Neuronal stem cell (in vitro differentiated cells): ENCODE data around the gene ADAM15.

Source experiments
- DNase-seq: peaks from one replicate; pipeline ENCODE4 v3.0.0-alpha.2; 2013; ENCODE audit warnings: low spot score
- H2AFZ ChIP-seq: one replicate; pipeline ENCODE4 v1.6.1; 2013; ENCODE audit warnings: mild to moderate bottlenecking, low read length, inconsistent platforms
- H2AK5ac ChIP-seq: 2 replicates; pipeline ENCODE4 v1.6.1; 2013; ENCODE audit warnings: low read depth, mild to moderate bottlenecking, inconsistent platforms, low read length, moderate library complexity, mixed read lengths
- H2BK120ac ChIP-seq: 2 replicates; pipeline ENCODE4 v1.6.1; 2013; ENCODE audit warnings: low read depth, mild to moderate bottlenecking, inconsistent platforms, low read length, moderate library complexity, mixed read lengths
- H2BK12ac ChIP-seq: one replicate; pipeline ENCODE4 v1.6.1; 2013; ENCODE audit warnings: low read length, inconsistent platforms
- H2BK15ac ChIP-seq: 2 replicates; pipeline ENCODE4 v1.6.1; 2013; ENCODE audit warnings: mild to moderate bottlenecking, low read length, inconsistent platforms, mixed read lengths
- H2BK5ac ChIP-seq: one replicate; pipeline ENCODE4 v1.6.1; 2013; ENCODE audit warnings: inconsistent platforms, mild to moderate bottlenecking, low read length, moderate library complexity
- H3K14ac ChIP-seq: one replicate; pipeline ENCODE4 v1.6.1; 2013; ENCODE audit warnings: low read length, inconsistent platforms
- H3K18ac ChIP-seq: 2 replicates; pipeline ENCODE4 v1.6.1; 2013; ENCODE audit warnings: low read length, inconsistent platforms
- H3K23ac ChIP-seq: 2 replicates; pipeline ENCODE4 v1.6.1; 2013; ENCODE audit warnings: low read depth, mild to moderate bottlenecking, mixed read lengths, low read length, inconsistent platforms; ENCODE audit not compliant: poor library complexity
- H3K27ac ChIP-seq: replicated peaks from 3 replicates; pipeline ENCODE4 v1.5.1; 2013; ENCODE audit warnings: low read length, inconsistent platforms
- H3K27me3 ChIP-seq, 3 experiments: 2 replicates each; pipeline ENCODE4 v1.6.1; 2013; ENCODE audit warnings: low read length in 3 of 3, mild to moderate bottlenecking in 2 of 3, inconsistent platforms in 1 of 3, low read depth in 1 of 3, mixed read lengths in 1 of 3, moderate library complexity in 1 of 3; ENCODE audit not compliant: control insufficient read depth in 3 of 3, insufficient read depth in 3 of 3
- H3K36me3 ChIP-seq, 2 donors: replicated peaks in 1 of 2; 2 replicates each; pipeline ENCODE4 v1.6.1; 2013; ENCODE audit warnings: low read length in 2 of 2; ENCODE audit not compliant: control insufficient read depth in 2 of 2, insufficient read depth in 2 of 2
- H3K4ac ChIP-seq: 2 replicates; pipeline ENCODE4 v1.6.1; 2013; ENCODE audit warnings: inconsistent platforms, mild to moderate bottlenecking, low read length, moderate library complexity
- H3K4me1 ChIP-seq, 2 donors: 1 replicate in 1 of 2; 2 replicates in 1 of 2; pipeline ENCODE4 v1.6.1; 2013; ENCODE audit warnings: low read length in 2 of 2, low read depth in 1 of 2; ENCODE audit not compliant: control insufficient read depth in 2 of 2, insufficient read depth in 1 of 2
- H3K4me2 ChIP-seq: one replicate; pipeline ENCODE4 v1.6.1; 2013; ENCODE audit warnings: mild to moderate bottlenecking, low read length, inconsistent platforms; ENCODE audit not compliant: insufficient read depth, poor library complexity, severe bottlenecking
- H3K4me3 ChIP-seq, 2 donors: 2 replicates each; pipeline ENCODE4 v1.5.1; 2013; ENCODE audit warnings: low read length in 2 of 2, mild to moderate bottlenecking in 2 of 2, inconsistent platforms in 1 of 2, moderate library complexity in 1 of 2
- H3K79me1 ChIP-seq: one replicate; pipeline ENCODE4 v1.6.1; 2013; ENCODE audit warnings: low read depth, mild to moderate bottlenecking, inconsistent platforms, low read length, moderate library complexity
- H3K9ac ChIP-seq: one replicate; pipeline ENCODE4 v1.6.1; 2013; ENCODE audit warnings: mild to moderate bottlenecking, low read depth, low read length, inconsistent platforms; ENCODE audit not compliant: poor library complexity
- H3K9me3 ChIP-seq, 2 donors: replicated peaks in 1 of 2; 2 replicates each; pipeline versions ENCODE3 to v1.6.1; 2013; ENCODE audit warnings: low read length in 2 of 2, mild to moderate bottlenecking in 2 of 2, inconsistent platforms in 1 of 2, low read depth in 1 of 2, mixed read lengths in 1 of 2, moderate library complexity in 1 of 2; ENCODE audit not compliant: control insufficient read depth in 2 of 2, insufficient read depth in 1 of 2
- H4K8ac ChIP-seq: one replicate; pipeline ENCODE4 v1.6.1; 2013; ENCODE audit warnings: low read depth, mild to moderate bottlenecking, inconsistent platforms, low read length, moderate library complexity
- H4K91ac ChIP-seq: one replicate; pipeline ENCODE4 v1.6.1; 2013; ENCODE audit warnings: low read length, low read depth, mild to moderate bottlenecking, inconsistent platforms; ENCODE audit not compliant: poor library complexity
- WGBS, 2 donors: extraction: QIAGEN DNeasy Blood & Tissue Kit; methylation state at CpG; one replicate each; pipeline ENCODE4 v1.1.7; 2013; ENCODE audit warnings: missing lambda C conversion rate in 2 of 2, mixed read lengths in 1 of 2; ENCODE audit not compliant: insufficient read length in 2 of 2, insufficient replicate concordance in 1 of 2; ENCODE audit errors: extremely low coverage in 2 of 2; 5-methylcytosine and 5-hydroxymethylcytosine counted together

The ADAM15 gene

GRCh38 chr1:155052439-155053395 is 1.6 kb downstream of the ADAM15 start:
- peaks cover 17% of the 10 kb centered on the region in 2 donors for H3K4me1 ChIP-seq
- WGBS, 2 donors = no CpG with 5 or more reads among the region's 12 CpGs
- no peak overlapping the region for H4K8ac ChIP-seq
- H2BK15ac ChIP-seq = no peak overlapping the region
- no peaks in the 10 kb centered on the region for H3K27me3 ChIP-seq
- H3K4me2 ChIP-seq = peak overlapping the region; percentile 92
- H3K36me3 ChIP-seq = peaks cover 19 to 38% of the 10 kb centered on the region in 2 donors
- peak overlapping the region; percentile 41 for H2AK5ac ChIP-seq
- H3K4me3 ChIP-seq = peak overlapping the region in 1 of 2 donors; percentile 68
- DNase-seq = no peak
- H2BK120ac ChIP-seq = no peak overlapping the region
- no peak overlapping the region for H3K14ac ChIP-seq
- H3K79me1 ChIP-seq = no peaks in the 10 kb centered on the region
- H3K18ac ChIP-seq = no peak overlapping the region
- no peak overlapping the region for H3K9ac ChIP-seq
- H2BK12ac ChIP-seq = no peak overlapping the region
- peak overlapping the region; percentile 54 for H2BK5ac ChIP-seq
- H4K91ac ChIP-seq = no peak overlapping the region
- no peak overlapping the region for H3K23ac ChIP-seq
- no peaks in the 10 kb centered on the region for H3K9me3 ChIP-seq
- H2AFZ ChIP-seq = peak overlapping the region; percentile 95
- no peak overlapping the region for H3K27ac ChIP-seq
- H3K4ac ChIP-seq = no peak overlapping the region

GRCh38 chr1:155053531-155054105 is 2.5 kb downstream of the ADAM15 start:
- Histone ChIP-seq H3K36me3 (peaks cover 28 to 47% of the 10 kb centered on the region in 2 donors), H3K79me1 (no peaks in the 10 kb centered on the region), H3K23ac (peak overlapping the region; percentile 70), H2BK12ac (no peak overlapping the region), H2BK120ac (no peak overlapping the region), H3K4me3 (no peak overlapping the region), H2AK5ac (peak overlapping the region; percentile 29), H4K91ac (no peak overlapping the region), H3K27me3 (no peaks in the 10 kb centered on the region), H2AFZ (no peak overlapping the region), H3K4me2 (no peak overlapping the region), H2BK15ac (no peak overlapping the region), H3K9me3 (no peaks in the 10 kb centered on the region), H3K9ac (peak overlapping the region; percentile 2), H2BK5ac (no peak overlapping the region), H3K27ac (no peak overlapping the region), H3K18ac (no peak overlapping the region), H4K8ac (no peak overlapping the region), H3K4ac (no peak overlapping the region), H3K4me1 (peaks cover 15 to 17% of the 10 kb centered on the region in 2 donors), H3K14ac (no peak overlapping the region)
- DNase-seq = no peak
- WGBS, 2 donors = no CpG with 5 or more reads among the region's 7 CpGs

- no peak overlapping the region for H4K8ac ChIP-seq
- H3K4ac ChIP-seq = no peak overlapping the region
- H2BK120ac ChIP-seq = no peak overlapping the region
- no peak overlapping the region for H3K4me3 ChIP-seq
- no peak overlapping the region for H3K14ac ChIP-seq
- no peak overlapping the region for H2BK15ac ChIP-seq
- H3K36me3 ChIP-seq = peaks cover 30 to 56% of the 10 kb centered on the region in 2 donors
- H3K4me2 ChIP-seq = no peak overlapping the region
- H3K9me3 ChIP-seq = no peaks in the 10 kb centered on the region
- H4K91ac ChIP-seq = no peak overlapping the region
- no peak overlapping the region for H3K27ac ChIP-seq
- no peak overlapping the region for H3K18ac ChIP-seq
- no peaks in the 10 kb centered on the region for H3K27me3 ChIP-seq
- peaks cover 3 to 10% of the 10 kb centered on the region in 2 donors for H3K4me1 ChIP-seq
- H2AK5ac ChIP-seq = no peak overlapping the region
- WGBS, 2 donors = no CpG with 5 or more reads among the region's 8 CpGs
- H3K9ac ChIP-seq = no peak overlapping the region
- H3K23ac ChIP-seq = no peak overlapping the region
- peaks cover 4% of the 10 kb centered on the region for H3K79me1 ChIP-seq
- DNase-seq = no peak
- no peak overlapping the region for H2BK12ac ChIP-seq
- no peak overlapping the region for H2AFZ ChIP-seq
- no peak overlapping the region for H2BK5ac ChIP-seq
These were observed 6.0 kb downstream of the ADAM15 start for GRCh38 chr1:155057104-155057503.

- no peak overlapping the region for H3K27ac ChIP-seq
- H3K9ac ChIP-seq = no peak overlapping the region
- H3K14ac ChIP-seq = no peak overlapping the region
- no peak for DNase-seq
- no peak overlapping the region for H3K4me2 ChIP-seq
- no peak overlapping the region for H3K4me3 ChIP-seq
- H4K91ac ChIP-seq = no peak overlapping the region
- no peak overlapping the region for H2BK12ac ChIP-seq
- no peak overlapping the region for H4K8ac ChIP-seq
- H2AFZ ChIP-seq = no peak overlapping the region
- H3K79me1 ChIP-seq = peaks cover 5% of the 10 kb centered on the region
- no peak overlapping the region for H3K18ac ChIP-seq
- no peak overlapping the region for H2BK120ac ChIP-seq
- H2BK15ac ChIP-seq = no peak overlapping the region
- H3K4ac ChIP-seq = no peak overlapping the region
- H3K36me3 ChIP-seq = peaks cover 30 to 56% of the 10 kb centered on the region in 2 donors
- no peaks in the 10 kb centered on the region for H3K9me3 ChIP-seq
- H3K4me1 ChIP-seq = peaks cover 5 to 9% of the 10 kb centered on the region in 2 donors
- H3K23ac ChIP-seq = no peak overlapping the region
- no peak overlapping the region for H2BK5ac ChIP-seq
- no peaks in the 10 kb centered on the region for H3K27me3 ChIP-seq
- WGBS, 2 donors = no CpG with 5 or more reads among the region's 13 CpGs
- no peak overlapping the region for H2AK5ac ChIP-seq
These were observed 6.7 kb downstream of the ADAM15 start for GRCh38 chr1:155057788-155058211.
